GM19023 (cell line): ENCODE measurements around the gene HYDIN.
"Not testable (repeated sequence)": the region's sequence is repeated elsewhere in the genome, so short reads cannot be mapped to it uniquely, and the experiment has no call there.

Source experiments
- ATAC-seq: cut with Tn5 transposase; IDR thresholded peaks from one replicate; pipeline ENCODE4 v1.9.1; 2021; ENCODE audit warnings: mild to moderate bottlenecking, moderate library complexity; ENCODE audit not compliant: unreplicated experiment

The HYDIN gene

GRCh38 chr16:70882311-70882710 lies 348.2 kb downstream of the HYDIN start:
- not testable (repeated sequence) for ATAC-seq

GRCh38 chr16:70877895-70878294 lies 352.6 kb downstream of the HYDIN start:
- not testable (repeated sequence) for ATAC-seq

- ATAC-seq, result not testable (repeated sequence)
Measured at GRCh38 chr16:70876442-70876841, 354.1 kb downstream of the HYDIN start.

GRCh38 chr16:70864698-70865097 lies 365.8 kb downstream of the HYDIN start:
- not testable (repeated sequence) for ATAC-seq

GRCh38 chr16:70861996-70862395 lies 368.5 kb downstream of the HYDIN start:
- ATAC-seq, result not testable (repeated sequence)

GRCh38 chr16:70851299-70851698 lies 379.2 kb downstream of the HYDIN start:
- ATAC-seq, result not testable (repeated sequence)

DNA sequence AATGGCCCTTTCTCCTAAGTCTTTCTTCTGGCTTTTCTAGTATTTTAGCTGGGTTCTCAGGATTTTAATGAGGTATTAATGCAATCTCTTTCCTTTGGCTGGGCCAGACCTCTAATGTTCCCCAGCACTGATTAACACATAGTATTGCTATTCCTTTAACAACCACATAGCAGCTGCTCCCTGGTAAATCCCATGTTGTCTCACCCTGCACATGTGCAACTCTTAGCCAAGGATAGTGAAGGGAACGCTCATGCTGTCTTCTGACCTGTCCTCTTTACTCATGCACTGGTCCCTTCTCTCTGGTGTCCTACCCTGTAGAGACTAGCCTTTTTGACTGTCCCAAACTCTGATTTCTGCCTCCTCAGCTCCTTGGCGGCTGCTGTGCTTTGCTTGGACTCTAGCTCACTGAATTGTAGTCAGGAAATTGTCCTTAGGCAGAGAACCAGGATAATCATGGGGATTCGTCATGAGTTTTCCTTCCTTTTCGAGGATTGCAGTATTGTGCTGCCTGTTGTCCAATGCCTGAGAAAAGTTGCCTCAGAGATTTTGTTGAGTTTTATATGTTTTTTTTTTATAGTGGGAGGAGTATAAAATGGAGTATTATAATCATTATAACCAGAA lies 406.9 kb downstream of the HYDIN start:
- not testable (repeated sequence) for ATAC-seq

GRCh38 chr16:70822734-70823133 lies 407.8 kb downstream of the HYDIN start:
- ATAC-seq, result not testable (repeated sequence)

- not testable (repeated sequence) for ATAC-seq
Measured at GRCh38 chr16:70818088-70818487, 412.4 kb downstream of the HYDIN start.

GRCh38 chr16:70809392-70810060 lies 421.0 kb downstream of the HYDIN start:
- peak; percentile 60 for ATAC-seq

GRCh38 chr16:70808371-70808770 lies 422.2 kb downstream of the HYDIN start:
- no peak for ATAC-seq

DNA sequence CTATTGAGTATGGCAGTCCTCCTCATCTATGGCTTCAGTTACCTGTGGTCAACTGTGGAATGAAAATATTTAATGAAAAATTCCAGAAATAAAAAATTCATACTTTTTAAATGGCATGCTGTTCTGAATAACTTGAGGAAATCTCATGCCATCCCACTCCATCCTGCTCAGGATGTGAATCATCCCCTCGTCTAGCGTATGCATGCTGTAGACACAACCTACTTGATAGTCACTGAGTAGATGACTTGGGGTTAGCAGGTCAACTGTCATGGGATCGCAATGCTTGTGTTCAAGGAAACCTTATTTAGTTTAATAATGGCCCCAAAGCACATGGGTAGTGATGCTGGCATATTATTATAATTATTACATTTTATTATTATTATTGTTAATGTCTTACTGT lies 424.7 kb downstream of the HYDIN start:
- no peak for ATAC-seq

DNA sequence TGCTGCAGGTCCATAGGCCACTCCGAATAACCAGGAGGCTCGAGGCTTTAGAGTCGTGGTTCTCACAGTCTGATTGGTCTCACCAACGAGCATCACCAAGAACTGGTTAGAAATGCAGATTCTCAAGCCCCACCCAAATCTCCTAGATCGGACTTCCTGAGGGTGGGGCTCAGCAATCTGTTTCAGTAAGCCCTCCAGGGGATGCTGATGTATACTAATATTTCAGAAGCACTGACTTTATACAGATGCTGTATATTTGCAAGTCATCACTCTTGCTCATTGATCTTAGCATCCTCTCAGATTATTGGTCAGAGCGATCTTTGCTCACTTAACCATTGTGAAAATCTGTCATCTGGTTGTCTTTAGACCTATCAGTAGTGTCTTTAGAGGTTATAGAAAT lies 425.1 kb downstream of the HYDIN start:
- no peak for ATAC-seq

DNA sequence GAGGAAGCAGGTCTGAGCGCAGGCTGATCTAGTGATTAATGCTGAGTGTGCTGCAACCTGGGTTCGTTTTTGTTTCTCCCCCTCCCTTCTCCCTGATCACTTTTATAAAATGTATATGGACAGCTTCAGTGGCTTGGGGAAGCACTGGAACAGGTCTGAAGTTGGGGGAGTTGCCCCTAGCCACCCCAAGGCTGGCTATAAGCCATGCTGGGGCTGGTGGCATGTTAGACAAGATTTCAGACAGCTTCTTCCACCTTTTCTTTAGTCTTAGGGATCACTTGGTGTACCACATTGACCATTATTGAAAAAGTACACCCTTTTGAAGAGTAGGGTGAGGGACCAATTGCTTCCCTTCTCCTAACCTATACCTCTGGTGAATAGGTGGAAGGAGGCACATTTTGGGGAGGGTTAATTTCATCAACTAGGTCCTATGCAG lies 425.8 kb downstream of the HYDIN start:
- ATAC-seq, result no peak

DNA sequence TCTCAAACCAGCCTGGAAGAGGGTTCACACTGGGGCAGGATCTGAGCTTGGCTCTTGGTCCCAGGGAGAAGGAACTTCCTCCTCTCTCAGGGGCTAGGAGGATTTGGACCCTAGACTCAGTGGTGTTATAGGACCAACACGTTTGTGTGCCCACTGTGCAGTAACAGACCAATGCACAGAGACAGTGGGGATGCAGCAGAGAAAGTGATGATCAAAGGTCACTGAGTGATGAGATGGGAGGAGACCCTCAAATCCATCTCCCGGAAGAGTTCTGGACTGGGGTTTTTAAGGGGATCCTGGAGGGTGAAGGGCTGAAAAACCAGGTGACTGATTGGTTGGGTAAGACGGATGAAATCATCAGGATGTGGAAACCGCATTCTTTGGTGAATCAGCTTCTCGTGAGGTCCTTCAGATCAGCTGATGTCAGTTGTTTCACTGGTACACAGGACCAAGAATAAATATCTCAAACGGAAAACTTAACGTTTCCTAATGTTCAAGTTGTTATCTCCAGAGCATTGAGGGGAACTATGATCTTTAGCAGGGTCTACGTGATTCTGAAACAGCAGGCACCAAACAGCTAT lies 426.3 kb downstream of the HYDIN start:
- no peak for ATAC-seq

GRCh38 chr16:70803319-70803718 lies 427.2 kb downstream of the HYDIN start:
- no peak for ATAC-seq

GRCh38 chr16:70801611-70802010 lies 428.9 kb downstream of the HYDIN start:
- no peak for ATAC-seq

DNA sequence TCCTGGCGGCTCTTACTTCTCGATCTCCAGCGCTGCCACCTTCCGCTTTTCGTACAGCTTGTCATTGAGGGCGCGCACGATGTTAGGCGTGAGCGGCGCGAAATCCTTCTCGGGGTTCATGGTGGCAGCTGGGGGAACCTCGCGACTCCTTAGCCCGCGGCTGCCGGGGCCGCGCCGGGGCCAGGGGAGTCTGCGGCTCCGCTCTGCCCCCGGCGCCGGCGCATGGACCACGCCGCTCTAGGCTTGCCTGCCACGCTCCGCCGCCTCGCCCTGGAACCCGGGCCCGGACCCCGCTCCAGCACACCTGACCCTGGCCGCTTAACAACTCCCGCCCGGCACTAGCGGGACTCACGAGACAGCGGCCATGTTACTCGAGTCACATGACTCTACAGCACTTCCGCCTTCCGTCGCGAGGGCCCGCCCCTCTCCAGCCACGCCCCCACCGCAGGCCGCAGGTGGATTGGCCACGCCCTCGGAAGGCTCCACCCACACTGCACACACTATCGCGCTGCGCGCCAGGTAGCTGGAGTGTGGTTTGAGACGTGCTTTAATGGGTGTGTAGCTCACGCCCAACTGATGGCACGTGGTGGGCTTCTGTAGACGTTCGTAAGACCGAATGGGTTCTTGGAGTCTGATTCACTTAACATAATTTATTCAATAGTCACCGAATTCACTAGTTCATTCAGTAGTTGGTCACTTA lies 429.6 kb downstream of the HYDIN start, which contains the start of gene VAC14:
Gene VAC14 (minus strand): TSS at position 378 of the 700 bp plus-strand sequence. CDS start 258 bp downstream, at position 120.
- peak; percentile 96 for ATAC-seq

DNA sequence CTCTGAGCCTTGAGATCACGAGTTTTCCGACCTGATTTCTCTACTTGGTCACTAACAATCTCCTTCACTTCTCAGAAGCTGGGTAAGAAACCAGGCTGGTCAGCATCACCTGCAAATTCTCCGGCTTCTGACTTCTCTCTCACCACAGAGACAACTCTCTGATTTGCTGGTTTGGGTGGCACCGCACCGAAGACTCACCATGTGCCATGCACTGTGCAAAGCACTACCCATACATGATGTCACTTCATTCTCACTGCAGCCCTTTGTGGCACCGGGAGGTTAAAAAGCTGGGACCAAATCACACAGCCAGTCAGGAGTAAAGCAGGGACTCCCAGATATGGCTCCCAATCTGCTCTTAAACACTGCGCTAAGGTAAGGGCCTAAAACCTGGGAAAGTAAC lies 430.2 kb downstream of the HYDIN start:
- ATAC-seq, result peak; percentile 4

DNA sequence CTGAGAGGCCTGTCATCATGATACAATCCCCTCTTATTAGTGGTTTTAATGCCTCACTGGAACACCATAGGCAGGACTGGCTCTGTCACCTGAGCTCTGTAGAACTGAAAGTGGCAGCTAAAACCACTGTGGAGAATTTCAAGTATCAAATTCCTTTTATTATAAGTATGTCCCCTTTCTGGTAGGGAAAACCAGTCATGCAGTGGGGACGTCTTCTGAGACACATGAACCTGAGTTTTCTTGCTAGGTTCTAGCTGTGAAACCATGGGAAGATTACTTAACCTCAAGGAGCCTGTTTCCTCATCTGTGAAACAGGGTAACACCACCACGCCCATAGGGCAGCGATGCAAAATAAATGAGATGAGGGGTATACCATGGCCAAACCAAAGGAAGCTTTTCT lies 434.2 kb downstream of the HYDIN start:
- ATAC-seq, result no peak

DNA sequence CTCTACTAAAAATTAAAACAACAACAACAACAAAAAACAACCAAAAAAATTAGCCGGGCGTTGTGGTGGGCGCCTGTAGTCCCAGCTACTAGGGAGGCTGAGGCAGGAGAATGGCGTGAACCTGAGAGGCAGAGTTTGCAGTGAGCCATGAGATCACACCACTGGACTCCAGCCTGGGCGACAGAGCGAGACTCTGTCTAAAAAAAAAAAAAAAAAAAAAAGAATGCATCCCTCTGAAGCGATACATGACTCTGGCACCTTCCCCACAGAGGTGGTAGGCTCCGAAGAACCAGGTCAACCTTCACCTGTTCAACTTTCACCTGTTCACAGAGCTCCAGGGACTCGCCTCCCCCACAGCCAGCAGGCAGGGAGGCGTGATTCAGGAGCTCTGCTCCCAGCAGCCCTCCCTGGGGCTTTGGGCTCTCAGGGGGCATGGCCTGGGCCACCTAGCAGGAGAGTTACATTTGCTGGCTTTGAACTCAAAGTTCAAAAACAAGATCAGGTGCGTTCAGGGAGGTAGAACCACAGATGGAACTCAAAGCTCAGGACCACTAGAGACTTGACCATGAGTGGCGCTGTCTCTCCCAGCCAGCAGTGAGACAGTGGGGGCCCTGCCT lies 435.1 kb downstream of the HYDIN start:
- ATAC-seq, result no peak
